ENCODE measurements around the gene VIL1.

Gene VIL1
- 0 to 4.1 (median 0) reads per million in 17 experiments for total RNA-seq

GRCh38 chr2:218418717-218419458 is at the start of gene VIL1:
VIL1 (plus strand) TSS chr2:218419123; CDS start chr2:218423779, 4,656 bp downstream.
- DNase-seq = no peak

- peak; percentile 31 to 68 (median 65) for DNase-seq
Measured at GRCh38 chr2:218369330-218369729, 49.6 kb upstream of the VIL1 start.

- peak; percentile 93 to 99 (median 94) for DNase-seq
Measured at GRCh38 chr2:218370410-218371063, 48.4 kb upstream of the VIL1 start.

GRCh38 chr2:218371983-218372350 is 47.0 kb upstream of the VIL1 start:
- DNase-seq = peak; percentile 59 to 75 (median 66)

- no peak for DNase-seq
Measured at GRCh38 chr2:218374795-218375194, 44.1 kb upstream of the VIL1 start.

GRCh38 chr2:218375212-218375611 is 43.7 kb upstream of the VIL1 start:
- no peak for DNase-seq

GRCh38 chr2:218378053-218378452 is 40.9 kb upstream of the VIL1 start:
- peak; percentile 85 to 93 (median 88) for DNase-seq

GRCh38 chr2:218381916-218382366 is 37.0 kb upstream of the VIL1 start, which contains the start of gene SLC11A1:
SLC11A1 (plus strand) TSS chr2:218382273; CDS start chr2:218382369, 96 bp downstream.
- peak; percentile 96 to 99 (median 97) for DNase-seq

- peak in 1 of 4 experiments; percentile 21 for DNase-seq
Measured at GRCh38 chr2:218382785-218383184, 36.1 kb upstream of the VIL1 start.

GRCh38 chr2:218383892-218384519 is 34.9 kb upstream of the VIL1 start:
- peak; percentile 61 to 79 (median 72) for DNase-seq

GRCh38 chr2:218384975-218385374 is 33.9 kb upstream of the VIL1 start:
- peak in 2 of 4 experiments; percentile 5 to 9 for DNase-seq

- DNase-seq = peak; percentile 36 to 59 (median 44)
Measured at GRCh38 chr2:218386505-218387368, 32.2 kb upstream of the VIL1 start.

- peak; percentile 68 to 90 (median 83) for DNase-seq
Measured at GRCh38 chr2:218387369-218388194, 31.3 kb upstream of the VIL1 start.

GRCh38 chr2:218389333-218390150 is 29.4 kb upstream of the VIL1 start:
- DNase-seq = peak in 2 of 4 experiments; percentile 6 to 19

- DNase-seq = peak in 1 of 4 experiments; percentile 23
Measured at GRCh38 chr2:218391202-218391601, 27.7 kb upstream of the VIL1 start.

- DNase-seq = no peak
Measured at GRCh38 chr2:218392459-218392858, 26.5 kb upstream of the VIL1 start.

- peak in 1 of 4 experiments; percentile 21 for DNase-seq
Measured at GRCh38 chr2:218392891-218393462, 25.9 kb upstream of the VIL1 start.

GRCh38 chr2:218393750-218394290 is 25.1 kb upstream of the VIL1 start:
- peak; percentile 54 to 72 (median 66) for DNase-seq

GRCh38 chr2:218394298-218395089 is 24.4 kb upstream of the VIL1 start:
- peak in 1 of 4 experiments; percentile 28 for DNase-seq
